ENCODE results near the gene POU6F1.
"Not testable (repeated sequence)": the region's sequence is repeated elsewhere in the genome, so short reads cannot be mapped to it uniquely, and the experiment has no call there.

The POU6F1 gene

DNA sequence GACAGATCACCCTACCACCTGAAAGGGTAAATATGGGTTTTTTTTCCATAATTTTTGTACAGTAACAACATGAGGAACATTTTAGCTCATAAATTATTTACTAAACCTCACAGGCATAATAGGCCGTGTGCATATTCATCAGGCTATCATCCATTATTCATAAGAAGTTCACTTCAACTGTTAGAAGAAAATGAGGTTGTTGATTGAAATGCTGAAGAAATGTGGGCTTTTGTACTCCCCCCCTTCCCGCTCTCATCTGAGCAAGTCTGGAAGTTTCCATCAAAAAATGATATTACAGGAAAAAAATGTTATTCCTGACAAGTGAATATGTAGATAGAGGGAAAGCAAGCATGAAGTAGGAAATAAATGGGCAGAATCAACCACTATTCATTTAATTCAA, 7.9 kb upstream of the POU6F1 start:
- no peak for DNase-seq

DNA sequence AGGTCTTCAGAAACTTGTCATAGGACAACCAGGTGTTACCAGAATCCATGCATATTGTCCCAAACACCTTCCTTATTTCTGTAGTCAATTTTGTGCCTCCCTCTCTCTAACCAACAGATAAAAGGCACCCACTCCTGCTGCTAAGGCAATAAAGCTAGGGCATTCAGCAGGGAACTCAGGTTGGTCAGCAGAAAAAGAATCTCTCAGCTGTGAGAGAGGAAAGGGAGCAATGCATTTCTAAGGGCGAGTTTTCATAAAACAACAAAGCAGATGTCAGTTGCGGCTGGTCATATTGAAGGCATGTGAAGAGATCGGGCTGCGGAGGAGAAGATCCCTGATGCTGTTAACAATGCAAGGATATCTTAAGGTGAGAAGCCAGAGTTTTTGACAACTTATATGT, 7.4 kb upstream of the POU6F1 start:
- no peak for DNase-seq

DNA sequence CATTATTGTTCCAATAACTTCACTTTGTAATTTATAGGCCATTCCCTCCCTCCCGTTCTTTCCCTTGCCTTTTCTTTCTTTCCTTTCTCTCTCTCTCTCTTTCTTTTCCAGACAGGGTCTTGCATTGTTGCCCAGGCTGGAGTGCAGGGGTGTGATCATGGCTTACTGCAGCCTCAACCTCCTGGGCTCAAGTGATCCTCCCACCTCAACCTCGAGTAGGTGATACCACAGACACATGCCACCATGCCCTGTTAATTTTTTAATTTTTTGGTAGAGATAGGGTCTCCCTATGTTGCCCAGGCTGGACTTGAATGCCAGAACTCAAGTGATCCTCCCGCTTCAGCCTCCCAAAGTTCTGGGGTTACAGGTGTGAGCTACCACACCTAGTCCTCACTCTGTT, 6.8 kb upstream of the POU6F1 start:
- DNase-seq = no peak

DNA sequence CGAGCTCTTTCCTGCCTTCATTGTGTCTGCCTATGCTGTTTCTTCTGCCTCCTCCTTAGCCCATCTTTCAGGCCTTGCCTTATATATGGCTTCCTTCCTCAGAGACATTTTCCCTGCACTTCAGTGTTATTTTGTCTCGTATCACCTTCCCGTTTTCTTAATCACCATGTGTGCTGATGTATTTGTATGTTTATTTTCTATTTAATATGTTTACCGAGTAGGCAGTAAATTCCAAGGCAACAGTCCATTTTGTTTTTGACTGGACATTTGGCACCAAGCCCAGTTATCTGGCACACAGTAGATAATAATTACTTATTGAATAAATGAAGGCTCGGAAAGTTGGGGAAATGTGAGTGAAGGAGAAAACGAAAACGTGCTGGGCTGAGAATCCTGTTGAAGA, 4.6 kb upstream of the POU6F1 start:
- DNase-seq = no peak

DNA sequence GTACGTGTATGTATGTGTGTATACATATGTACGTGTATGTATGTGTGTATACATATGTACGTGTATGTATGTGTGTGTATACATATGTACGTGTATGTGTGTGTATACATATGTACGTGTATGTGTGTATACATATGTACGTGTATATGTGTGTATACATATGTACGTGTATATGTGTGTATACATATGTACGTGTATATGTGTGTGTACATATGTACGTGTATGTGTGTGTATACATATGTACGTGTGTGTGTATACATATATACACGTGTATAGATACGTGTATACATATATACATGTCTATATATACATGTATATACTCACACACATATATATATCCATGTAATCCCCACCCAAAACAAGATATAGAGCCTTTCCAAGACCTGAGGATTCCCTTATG, 2.0 kb upstream of the POU6F1 start:
- not testable (repeated sequence) for DNase-seq

DNA sequence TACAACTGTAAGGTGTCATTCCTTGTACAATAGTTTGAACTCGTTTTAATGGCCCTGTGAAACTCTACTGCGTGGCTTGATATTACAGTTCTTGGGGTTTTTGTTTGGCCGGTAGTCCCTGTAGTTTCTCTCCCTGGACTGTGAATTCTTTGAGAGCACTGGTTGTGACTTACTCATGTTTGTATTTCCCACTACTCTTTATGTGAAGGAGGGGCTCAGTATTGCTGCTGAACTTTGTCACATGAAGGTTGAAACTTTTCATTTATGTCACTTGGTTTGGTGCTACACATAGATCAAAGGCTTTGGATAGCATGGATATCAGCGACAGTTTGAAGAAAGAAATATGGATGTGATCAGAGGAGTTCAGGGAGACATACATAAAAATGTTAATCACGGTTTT, 1.5 kb upstream of the POU6F1 start:
- no peak for DNase-seq

DNA sequence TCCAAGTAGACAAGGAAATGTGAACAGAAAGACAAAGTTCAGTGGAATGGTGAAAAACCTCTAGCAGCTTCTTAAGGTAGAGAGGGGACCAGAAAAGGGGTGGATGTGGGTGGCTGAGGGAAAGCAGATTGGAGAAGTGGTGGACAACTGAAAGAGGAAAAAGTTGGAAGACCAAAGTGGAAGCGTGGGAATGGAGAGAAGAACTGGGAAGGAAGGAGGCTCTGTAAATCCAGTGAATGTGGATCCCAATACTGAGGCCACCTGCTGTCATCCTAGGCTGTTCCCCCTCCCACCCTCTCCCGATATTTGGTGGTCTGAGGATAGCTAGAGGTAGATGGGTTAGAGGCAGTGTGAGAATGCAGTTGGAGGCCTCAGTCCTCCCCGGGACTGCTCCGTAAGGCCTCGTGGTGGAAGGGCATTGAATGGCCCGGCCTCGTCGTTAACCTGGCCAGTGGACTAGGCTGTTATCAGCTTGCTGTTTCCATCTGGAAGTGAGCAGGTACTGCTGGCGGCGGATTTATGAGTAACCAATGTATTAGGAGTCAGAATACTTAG, 822 bp upstream of the POU6F1 start:
- DNase-seq = no peak

DNA sequence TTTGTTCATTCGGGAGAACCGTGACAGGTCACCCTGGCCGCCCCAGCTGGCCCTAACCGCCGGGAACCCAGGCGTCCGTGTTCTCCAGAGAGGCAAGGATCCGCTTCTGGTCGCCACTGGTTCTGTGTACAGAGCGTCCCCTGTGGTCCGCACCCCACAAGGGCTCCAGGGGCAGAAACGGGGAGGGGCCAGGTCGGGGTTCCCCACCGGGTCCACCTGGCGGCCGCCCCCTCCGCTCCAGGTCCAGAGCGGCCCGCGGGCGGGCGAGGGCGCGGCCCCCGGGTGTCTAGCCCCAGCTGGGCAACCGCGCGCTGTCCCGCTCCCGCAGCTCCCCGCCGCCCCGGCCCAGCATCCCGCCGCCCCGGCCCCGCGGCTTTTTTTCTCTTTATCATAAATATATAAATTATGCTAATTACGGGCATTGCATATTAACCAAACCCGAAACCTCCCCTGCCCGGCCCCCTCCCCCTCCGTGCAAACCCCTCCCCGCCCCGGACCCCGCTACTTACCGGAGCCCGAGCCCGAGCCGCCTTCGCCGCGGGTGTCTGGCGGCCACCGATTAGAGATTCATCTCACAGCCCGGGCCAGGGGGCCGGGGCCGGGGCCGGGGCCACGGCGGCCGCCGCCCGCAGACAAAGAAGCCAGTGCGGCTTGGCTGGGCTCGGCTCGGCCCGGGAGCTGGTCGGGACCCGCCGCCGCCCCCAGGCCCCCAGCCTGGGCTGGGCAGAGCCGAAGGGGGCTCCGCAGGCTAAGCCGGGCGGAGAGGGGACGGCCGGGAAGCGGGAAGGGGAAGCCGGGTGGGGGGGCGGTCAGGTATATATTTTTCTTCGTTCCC, 512 bp downstream of the POU6F1 start:
- DNase-seq = peak; percentile 46

DNA sequence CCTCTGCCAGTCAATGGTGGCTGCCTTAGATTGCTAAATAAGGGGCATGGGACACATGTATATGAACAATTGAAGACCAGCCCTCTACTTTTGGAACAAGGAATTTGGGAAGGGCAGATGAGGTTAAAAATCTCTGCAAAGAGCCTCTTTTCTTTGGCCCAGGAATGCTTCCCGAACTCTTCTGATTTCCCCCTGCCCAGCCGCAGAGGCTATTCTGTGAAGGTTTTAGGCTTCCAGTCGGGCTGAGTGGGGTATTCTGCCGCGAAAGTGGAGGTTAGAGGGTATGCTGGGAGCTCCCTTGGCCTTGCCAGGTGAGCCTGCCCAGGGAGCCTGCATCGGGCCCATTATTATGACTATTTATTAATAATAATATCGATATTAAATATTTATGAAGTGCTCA, 1.2 kb downstream of the POU6F1 start:
- no peak for DNase-seq

DNA sequence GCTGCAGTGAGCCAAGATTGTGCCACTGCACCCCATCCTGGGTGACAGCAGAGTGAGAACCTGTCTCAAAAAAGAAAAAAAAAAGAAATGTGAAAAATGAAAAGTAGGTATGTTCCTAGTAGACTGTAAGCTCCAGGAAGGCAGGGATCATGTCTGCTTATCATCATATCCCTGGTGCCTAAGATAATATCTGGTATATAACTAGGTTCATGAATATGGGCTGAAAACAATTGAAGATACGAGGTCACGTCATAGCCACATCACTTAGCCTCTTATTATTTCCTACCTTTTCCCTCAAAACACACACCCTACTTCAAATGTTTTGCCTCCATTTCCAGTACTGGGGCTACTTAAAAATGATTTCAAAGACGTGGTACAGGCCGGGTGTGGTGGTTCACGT, 3.0 kb downstream of the POU6F1 start:
- DNase-seq = no peak

DNA sequence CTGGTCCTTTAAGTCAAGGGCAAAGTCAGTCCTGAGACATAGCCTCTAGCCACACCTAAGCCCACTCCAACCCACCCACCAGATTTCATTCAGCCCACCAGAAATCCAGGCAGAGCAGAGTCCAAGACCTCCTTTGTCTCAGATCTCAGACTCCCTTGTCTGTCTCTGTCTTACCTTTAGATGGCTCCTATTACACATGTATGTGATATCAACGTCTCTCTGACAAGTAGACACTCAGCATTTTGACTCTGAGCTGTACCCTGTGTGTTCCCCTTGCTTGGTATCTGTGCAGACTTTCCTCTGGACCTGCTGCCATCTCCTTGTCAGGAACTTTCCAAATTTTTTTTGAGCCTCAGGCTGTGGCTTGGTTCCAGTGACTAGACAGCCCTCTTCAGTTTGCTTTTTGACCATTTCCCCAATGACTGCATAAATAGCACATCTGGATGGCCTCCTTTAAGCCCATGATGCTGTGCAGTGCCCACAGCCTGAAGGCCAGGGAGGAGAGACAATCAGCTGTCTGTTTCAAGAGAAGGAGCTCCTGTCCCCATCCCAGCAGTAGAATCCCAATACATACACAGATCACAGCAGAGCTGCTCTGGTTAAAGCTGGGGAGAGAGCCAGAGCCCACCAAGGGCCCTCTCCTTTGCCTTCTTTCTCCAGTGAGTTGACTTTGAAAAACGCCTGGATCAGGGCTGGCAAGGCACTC, 7.0 kb downstream of the POU6F1 start:
- no peak for DNase-seq

DNA sequence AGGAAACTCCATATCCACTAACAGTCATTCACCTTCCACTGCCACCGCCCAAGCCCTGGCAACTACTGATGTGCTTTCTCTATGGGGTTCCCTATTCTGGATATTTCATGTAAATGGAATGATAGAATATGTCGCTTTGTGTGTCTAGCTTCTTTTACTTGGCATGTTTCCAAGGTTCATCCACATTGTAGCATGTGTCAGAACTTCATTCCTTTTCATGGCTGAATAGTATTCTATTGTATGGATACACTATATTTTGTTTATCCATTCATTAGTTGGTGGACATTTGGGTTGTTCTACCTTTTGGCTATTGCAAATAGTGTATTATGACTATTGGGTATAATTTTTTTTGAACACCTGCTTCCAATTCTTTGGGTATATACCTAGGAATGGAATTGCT, 8.6 kb downstream of the POU6F1 start:
- no peak for DNase-seq

DNA sequence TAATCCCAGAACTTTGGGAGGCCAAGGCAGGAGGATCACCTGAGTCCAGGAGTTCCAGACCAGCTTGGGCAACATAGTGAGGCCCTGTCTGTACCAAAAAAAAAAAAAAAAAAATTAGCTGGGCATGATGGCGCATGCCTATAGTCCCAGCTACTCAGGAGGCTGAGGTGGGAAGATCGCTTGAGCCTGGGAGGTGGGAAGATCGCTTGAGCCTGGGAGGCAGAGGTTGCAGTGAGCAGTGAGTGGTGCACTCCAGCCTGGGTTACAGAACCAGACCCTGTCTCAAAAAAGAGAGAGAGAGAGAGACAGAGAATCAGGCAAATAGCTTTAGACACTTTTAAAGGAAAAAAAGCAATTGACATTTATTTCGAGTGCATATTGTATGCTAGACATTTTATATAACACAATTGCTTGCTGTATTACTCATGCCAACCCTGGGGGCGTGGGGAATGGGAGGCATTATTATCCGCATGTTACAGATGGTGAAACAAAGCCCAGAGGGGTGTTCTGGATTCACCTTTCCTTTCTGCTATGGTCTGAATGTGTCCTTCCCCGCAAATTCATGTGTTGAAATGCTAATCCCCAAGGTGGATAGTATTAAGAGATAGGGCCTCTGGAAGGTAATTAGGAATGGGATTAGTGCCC, 9.7 kb downstream of the POU6F1 start:
- no peak for DNase-seq

DNA sequence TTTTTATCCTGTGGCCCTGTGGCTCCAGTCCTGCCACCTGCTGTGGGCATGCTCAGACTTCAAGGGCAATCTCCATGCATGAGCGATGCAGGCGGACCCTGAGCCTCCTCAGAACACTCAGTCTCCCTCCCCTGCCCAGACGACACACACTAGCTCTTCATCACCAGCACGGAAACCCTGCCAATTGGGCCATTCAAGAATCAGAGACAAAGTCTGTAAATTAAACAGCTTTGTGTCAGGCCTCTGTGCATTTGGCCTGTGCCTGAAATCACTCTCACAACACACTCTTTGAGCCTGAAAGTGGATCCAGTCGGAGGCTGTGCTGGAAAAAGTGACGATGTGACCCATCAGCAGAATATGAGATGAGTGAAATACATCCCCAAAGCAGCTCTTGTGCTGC, 12.5 kb downstream of the POU6F1 start:
- no peak for DNase-seq

DNA sequence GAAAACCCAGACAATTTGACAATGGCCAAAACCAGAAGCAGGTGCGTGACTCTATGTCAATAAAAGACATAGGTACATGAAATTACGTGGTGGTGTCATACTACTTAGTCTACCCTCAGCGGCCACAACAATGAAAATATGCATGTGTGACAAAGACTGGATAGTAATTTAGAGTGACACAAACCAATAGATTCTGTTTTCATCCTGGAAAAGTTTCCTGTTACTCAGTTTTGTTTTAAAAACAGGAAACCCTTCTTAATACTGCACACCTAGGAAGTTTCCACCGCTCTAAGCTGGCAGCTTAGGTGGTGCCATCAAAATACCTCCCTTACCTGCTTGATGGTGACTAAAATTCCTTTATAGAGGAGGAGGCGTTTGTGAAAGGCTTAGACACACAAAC, 15.1 kb downstream of the POU6F1 start:
- DNase-seq = no peak

DNA sequence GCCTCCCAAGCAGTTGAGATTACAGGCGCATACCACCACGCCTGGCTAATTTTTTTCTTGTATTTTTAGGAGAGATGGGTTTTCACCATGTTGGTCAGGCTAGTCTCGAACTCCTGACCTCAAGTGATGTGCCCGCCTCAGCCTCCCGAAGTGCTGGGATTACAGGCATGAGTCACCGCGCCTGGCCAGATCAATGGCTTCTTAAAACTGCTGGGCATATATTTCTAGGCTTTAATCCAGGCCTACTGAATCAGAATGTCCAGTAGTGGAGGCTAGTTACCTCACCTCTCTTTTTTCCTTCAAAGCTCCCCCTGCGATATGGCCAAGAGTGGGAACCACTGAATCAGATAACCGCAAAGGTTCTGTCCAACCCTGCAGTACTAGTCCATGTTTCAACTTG, 17.1 kb downstream of the POU6F1 start:
- DNase-seq = no peak

DNA sequence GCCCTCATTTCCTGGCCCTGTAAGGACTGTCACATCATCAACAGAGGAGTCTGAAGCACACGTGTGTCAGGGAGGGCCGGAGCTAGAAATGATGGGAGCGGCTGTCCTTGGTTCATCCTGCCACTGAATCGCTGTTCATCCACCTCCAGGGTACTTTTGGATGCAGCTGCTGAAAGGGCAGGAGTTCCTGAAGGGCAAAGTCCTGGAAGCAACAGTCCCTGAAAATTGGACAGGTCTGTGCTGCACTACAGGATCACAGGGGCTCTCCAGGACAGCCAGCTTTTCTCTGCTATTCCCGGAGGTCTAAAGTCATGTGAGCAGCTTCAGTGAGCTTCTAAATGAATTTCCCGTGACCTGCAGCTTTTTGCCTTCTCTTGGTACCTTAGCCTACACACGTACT, 17.7 kb downstream of the POU6F1 start:
- DNase-seq = no peak

DNA sequence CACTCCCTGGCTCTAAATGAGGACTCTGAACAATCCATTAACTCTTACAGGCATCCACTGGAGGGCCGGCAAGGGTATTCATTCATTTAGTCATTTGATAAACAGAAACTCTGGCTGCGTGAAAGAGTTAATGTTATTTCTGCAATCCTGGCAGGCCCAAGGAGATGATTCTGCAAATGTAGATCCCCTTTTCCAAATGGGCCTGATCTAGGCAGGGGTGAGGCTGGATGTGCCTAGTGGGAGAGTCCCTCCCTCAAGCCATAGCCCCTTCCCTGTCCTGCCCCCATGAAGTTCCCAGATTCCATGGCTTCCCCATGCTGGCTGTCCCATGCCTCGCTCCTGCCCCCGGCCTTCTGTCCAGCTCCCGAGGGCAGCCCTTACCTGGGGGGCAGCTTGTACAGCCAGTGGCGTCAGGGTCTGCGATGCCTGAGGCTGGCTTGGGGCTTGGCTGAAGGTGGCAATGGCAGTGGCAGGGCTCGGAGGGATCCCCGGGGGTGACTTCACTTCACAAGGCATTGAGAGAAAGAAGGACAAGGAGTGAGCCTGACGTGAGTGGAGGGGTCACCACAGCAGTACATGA, 18.4 kb downstream of the POU6F1 start:
- no peak for DNase-seq

DNA sequence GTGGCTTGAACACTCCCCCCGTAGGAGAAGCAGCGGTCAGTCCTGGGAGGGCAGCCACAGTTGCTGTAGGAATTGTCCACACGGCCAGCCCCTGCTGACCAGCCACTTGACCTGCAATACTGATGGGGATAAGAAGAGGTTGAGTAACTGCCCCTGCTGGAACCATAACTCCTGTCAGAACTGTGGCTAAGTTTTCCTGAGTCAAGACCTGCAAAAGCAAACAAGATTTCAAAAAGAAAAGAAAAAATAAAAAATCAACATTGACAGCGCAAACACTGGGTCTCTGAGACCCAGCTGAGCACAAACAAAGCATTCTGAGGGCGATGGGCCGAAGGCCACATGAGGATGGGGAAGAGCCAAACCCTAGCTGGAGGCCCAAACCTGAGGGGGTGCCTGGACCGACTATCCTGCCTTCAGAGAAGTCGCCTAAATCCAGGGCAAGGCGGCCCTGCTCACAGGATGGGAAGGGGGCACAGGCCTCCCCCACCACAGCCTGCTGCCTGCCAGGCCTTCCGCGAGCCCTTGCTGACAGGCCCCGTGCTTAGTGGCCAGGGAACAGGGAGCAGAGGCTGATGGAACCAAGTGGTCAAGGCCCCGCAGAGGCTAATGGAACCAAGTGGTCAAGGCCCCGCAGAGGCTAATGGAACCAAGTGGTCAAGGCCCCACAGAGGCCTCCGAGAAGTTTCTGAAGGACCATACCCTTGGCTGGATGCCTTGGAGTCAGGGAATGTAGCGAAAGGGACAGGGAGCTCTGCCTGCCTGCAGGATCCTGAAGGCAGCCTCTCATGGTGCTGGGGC, 19.1 kb downstream of the POU6F1 start:
- no peak for DNase-seq

DNA sequence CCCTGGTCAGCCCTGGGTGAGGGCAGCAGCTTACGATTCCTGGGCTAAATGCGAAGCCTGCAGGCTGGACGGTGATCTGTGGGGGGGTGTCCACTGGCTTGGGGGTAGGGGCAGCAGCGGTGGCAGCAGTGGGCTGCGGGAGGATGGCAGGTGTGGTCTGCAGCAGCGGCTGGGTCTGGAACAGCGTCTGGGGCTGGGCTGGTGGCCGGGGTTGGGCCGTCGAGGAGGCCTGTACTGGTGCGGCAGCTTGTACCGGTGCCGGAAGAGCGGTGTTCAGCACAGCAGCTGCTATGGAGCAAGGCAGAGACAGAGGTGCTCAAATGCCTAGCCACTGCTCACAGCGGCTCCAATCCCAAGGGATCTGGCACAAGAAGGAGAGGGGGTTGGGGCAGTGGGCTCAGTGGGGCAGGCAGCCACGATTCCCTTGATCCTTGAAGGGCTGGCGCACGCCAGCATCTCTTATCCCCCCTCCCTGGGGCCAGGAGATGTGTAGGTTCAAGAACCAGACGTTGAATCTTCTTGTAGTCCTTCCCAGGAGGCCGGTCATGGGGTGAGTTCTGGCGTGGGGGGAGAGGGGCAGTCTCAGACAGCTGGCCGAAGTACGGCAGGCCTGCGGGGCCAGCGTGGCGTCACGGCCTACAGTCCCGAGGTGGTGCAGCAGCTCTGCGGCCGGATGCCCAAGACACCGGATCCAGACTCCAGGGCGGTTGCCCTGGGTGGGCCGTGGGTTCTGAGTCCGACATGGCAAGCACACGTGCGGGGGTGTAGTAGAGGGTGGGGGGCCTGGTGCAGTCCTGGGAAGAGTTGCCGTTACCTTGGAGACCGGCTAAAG, 19.9 kb downstream of the POU6F1 start:
- DNase-seq = no peak

DNA sequence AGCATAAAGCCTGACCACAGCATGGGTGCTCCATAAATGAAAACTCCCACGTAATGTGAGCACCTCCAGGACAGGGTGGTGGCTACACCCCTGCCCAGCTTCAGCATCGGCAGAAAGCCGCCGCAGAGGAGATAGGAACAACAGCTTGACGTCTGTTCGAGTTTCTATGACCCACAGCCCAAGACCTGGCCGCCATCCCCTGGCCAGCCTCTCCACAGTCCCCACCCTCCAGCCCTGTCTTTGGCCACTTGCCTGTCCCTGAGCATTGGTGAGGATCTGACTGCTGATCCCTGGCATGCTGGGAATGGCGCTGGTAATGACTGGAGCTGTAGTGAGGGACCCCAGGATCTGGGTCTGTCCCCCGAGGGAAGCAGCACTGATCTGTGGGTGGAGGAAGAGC, 21.3 kb downstream of the POU6F1 start:
- DNase-seq = no peak

DNA sequence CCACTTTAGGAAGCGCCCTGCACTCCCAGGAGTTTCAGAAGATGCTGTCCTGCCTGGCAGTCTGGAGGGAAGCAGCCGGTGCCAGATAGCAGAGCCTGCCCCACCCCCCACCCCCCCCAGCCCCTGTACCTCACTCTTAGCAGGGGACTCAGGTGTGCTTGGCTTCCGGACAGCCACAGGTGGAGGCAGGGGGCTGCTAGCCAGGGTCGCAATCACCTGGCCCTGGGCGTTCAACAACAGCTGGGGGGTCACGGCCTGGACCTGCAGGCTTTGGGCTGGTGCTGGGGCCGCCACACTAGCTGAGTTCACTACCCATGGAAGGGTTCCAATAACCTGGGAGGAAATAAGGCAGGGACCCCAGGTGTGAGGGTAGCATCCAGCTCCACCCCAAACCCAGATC, 22.0 kb downstream of the POU6F1 start:
- no peak for DNase-seq

Data from activated naive CD4-positive, alpha-beta T cell treated with anti-CD3 and anti-CD28 coated beads, Interleukin-2, amount 50 U/mL, for 16 hours (primary cell).